K562 (cell line): ENCODE measurements around the gene ISYNA1. TPM values are rescaled to one million over a fixed set of nuclear protein-coding genes. Genes with fewer than 3 reads are reported as not detected.

Experiments used
- BCLAF1 ChIP-seq, 2 experiments: fragments of 450-650 bp in 1 of 2; IDR thresholded peaks; 2 replicates each; pipeline ENCODE4 v1.6.1; 2011 to 2017; ENCODE audit warnings: low read depth in 2 of 2, antibody characterized with exemption in 1 of 2, borderline replicate concordance in 1 of 2, low read length in 1 of 2, mild to moderate bottlenecking in 1 of 2, mixed read lengths in 1 of 2; ENCODE audit not compliant: control insufficient read depth in 1 of 2
- CREM ChIP-seq: IDR thresholded peaks from 2 replicates; pipeline ENCODE4 v1.6.1; 2014; ENCODE audit warnings: antibody characterized with exemption, low read depth
- LEF1 ChIP-seq: fragments of 450-650 bp; IDR thresholded peaks from 2 replicates; pipeline ENCODE4 v1.6.1; 2016; ENCODE audit warnings: mild to moderate bottlenecking
- MXD1 ChIP-seq: fragments of 250-450 bp; sonication (Bioruptor Pico); IDR thresholded peaks from 2 replicates; pipeline ENCODE4 v1.8.0; 2021; ENCODE audit warnings: borderline replicate concordance, mild to moderate bottlenecking, moderate library complexity; ENCODE audit not compliant: poor library complexity, severe bottlenecking
- RFX5 ChIP-seq: IDR thresholded peaks from 2 replicates; pipeline ENCODE4 v1.6.1; 2011; ENCODE audit warnings: low read depth, mild to moderate bottlenecking, improper control_type of control experiment, low read length
- THRAP3 ChIP-seq: fragments of 450-650 bp; IDR thresholded peaks from 2 replicates; pipeline ENCODE4 v1.6.1; 2016; ENCODE audit warnings: mild to moderate bottlenecking, inconsistent platforms, borderline replicate concordance
- TRIM28 ChIP-seq: fragments of 450-650 bp; IDR thresholded peaks from 2 replicates; pipeline ENCODE4 v1.6.1; 2017
- XRCC4 ChIP-seq: IDR thresholded peaks from one replicate; pipeline ENCODE4 v1.6.1; 2011; ENCODE audit not compliant: insufficient read depth, insufficient read length; ENCODE audit errors: extremely low read depth
- ZNF23 ChIP-seq: fragments of 250-450 bp; sonication (Bioruptor Pico); IDR thresholded peaks from 2 replicates; pipeline ENCODE4 v1.4.0; 2020; ENCODE audit warnings: mild to moderate bottlenecking
- ZNF24 ChIP-seq: fragments of 450-650 bp; IDR thresholded peaks from 2 replicates; pipeline ENCODE4 v1.6.1; 2016
- ZNF561 ChIP-seq: fragments of 450-650 bp; formaldehyde crosslinking; conservative IDR thresholded peaks from 2 replicates; pipeline ENCODE4 v1.4.0; 2020; ENCODE audit warnings: mild to moderate bottlenecking, moderate library complexity
- ZNF75A ChIP-seq: fragments of 450-650 bp; formaldehyde crosslinking; IDR thresholded peaks from 2 replicates; pipeline ENCODE4 v1.4.0; 2020; ENCODE audit warnings: mild to moderate bottlenecking
- polyA plus RNA-seq, 8 experiments: library from polyadenylated mRNA; depleted of rRNA in 4 of 8; stranded (reverse) in 5 of 8; unstranded in 3 of 8; fragments of >200 nt; fragmentation: Nextera tagmentation in 2 of 8; fragmentation: Illumina TruSeq in 1 of 8; extraction: Ambion mirVana in 2 of 8; extraction: Trizol in 1 of 8; gene quantifications; 2 replicates each; pipeline versions ENCODE4 v1.2.1 to v1.2.3, GENCODE V29; 2011 to 2014; ENCODE audit warnings: inconsistent platforms in 1 of 8, missing spikeins in 1 of 8
- total RNA-seq, 7 experiments: library from RNA; depleted of rRNA in 6 of 7; stranded (reverse); fragments of >200 nt in 6 of 7; fragmentation: Illumina TruSeq in 2 of 7; extraction: Trizol in 2 of 7; gene quantifications; 2 replicates each; pipeline versions ENCODE4 v1.2.1 to v1.2.3, GENCODE V29; 2011 to 2021; ENCODE audit warnings: low replicate concordance in 1 of 7
- TF ChIP-seq, protein P1 (sequence below): fragments of 150-350 bp; conservative IDR thresholded peaks from 2 replicates; pipeline ENCODE4 v1.6.1; 2014; ENCODE audit warnings: low read length
- TF ChIP-seq, protein P2 (sequence below): sonication (generic); formaldehyde crosslinking; IDR thresholded peaks from 2 replicates; pipeline ENCODE4 v1.5.0; 2020; ENCODE audit warnings: missing genetic modification reagents
- TF ChIP-seq, protein P3 (sequence below): fragments of 250-450 bp; sonication (Bioruptor Pico); IDR thresholded peaks from 2 replicates; pipeline ENCODE4 v1.5.0; 2021
- TF ChIP-seq, protein P4 (sequence below): IDR thresholded peaks from 2 replicates; pipeline ENCODE4 v1.6.1; 2011; ENCODE audit warnings: borderline replicate concordance, low read depth, mild to moderate bottlenecking, moderate library complexity, low read length; ENCODE audit not compliant: insufficient read depth, poor library complexity, severe bottlenecking

The ISYNA1 gene
- total and polyA plus RNA-seq, 9 of the 15 experiments (the other 6 are each of a cell fraction or from before 2014, with no cell fraction given): 21.8 to 460 (median 93.2) TPM

DNA sequence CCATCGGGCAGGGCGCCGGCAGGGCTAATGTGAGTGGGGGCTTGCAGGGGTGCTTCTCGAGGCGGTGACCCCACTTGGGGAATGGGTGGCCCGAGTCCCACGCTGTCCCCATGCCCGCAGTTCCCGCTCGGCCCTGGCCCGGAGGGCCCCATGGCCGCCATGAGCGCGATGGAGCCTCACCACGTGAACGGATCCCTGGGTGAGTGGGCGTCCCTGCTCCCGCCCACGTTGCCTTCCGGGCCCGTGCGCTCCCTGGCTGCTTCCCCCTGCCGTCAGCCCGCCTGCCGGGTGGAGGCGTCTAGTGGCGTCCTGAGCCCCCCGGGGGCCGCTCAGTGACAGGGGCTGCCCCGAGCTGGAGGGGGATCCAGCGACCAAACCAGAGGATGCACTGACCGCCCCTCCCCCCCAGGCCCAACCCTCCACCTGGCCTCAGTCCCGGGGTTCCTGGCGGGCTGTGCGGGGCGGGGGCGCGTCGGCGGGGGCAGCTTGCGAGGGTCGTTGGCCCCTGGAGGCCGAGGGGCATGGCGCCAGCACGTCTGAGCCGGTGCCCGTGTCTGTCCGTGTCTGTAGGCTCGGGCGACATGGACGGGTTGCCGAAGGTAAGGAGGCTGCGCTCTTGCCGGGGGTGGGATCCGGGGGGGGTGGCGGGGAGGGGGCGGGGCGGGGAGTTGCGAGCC, 4.8 kb downstream of the ISYNA1 start (continued):
- peak; percentile 59 for TF ChIP-seq CREM
- no peak for TF ChIP-seq ZNF24
- peak; percentile 25 for TF ChIP-seq MXD1
- no peak for TF ChIP-seq BCLAF1 (IDR thresholded peaks at IDR 0.05; ENCODE audit: borderline replicate concordance in 1 of 2, control insufficient read depth in 1 of 2, low read depth in 2 of 2, low read length in 1 of 2)
- TF ChIP-seq THRAP3: no peak
- no peak for TF ChIP-seq ZNF75A (CRISPR knock-in tag)
- TF ChIP-seq, protein P1, sequence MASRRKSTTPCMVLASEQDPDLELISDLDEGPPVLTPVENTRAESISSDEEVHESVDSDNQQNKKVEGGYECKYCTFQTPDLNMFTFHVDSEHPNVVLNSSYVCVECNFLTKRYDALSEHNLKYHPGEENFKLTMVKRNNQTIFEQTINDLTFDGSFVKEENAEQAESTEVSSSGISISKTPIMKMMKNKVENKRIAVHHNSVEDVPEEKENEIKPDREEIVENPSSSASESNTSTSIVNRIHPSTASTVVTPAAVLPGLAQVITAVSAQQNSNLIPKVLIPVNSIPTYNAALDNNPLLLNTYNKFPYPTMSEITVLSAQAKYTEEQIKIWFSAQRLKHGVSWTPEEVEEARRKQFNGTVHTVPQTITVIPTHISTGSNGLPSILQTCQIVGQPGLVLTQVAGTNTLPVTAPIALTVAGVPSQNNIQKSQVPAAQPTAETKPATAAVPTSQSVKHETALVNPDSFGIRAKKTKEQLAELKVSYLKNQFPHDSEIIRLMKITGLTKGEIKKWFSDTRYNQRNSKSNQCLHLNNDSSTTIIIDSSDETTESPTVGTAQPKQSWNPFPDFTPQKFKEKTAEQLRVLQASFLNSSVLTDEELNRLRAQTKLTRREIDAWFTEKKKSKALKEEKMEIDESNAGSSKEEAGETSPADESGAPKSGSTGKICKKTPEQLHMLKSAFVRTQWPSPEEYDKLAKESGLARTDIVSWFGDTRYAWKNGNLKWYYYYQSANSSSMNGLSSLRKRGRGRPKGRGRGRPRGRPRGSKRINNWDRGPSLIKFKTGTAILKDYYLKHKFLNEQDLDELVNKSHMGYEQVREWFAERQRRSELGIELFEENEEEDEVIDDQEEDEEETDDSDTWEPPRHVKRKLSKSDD: no peak
- TF ChIP-seq LEF1: no peak
- no peak for TF ChIP-seq RFX5
- no peak for TF ChIP-seq ZNF23 (CRISPR knock-in tag)
- no peak for TF ChIP-seq ZNF561 (CRISPR knock-in tag)
- TF ChIP-seq, protein P2, sequence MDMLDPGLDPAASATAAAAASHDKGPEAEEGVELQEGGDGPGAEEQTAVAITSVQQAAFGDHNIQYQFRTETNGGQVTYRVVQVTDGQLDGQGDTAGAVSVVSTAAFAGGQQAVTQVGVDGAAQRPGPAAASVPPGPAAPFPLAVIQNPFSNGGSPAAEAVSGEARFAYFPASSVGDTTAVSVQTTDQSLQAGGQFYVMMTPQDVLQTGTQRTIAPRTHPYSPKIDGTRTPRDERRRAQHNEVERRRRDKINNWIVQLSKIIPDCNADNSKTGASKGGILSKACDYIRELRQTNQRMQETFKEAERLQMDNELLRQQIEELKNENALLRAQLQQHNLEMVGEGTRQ: peak; percentile 63
- TF ChIP-seq XRCC4: no peak
- TF ChIP-seq TRIM28: no peak
- TF ChIP-seq, protein P3, sequence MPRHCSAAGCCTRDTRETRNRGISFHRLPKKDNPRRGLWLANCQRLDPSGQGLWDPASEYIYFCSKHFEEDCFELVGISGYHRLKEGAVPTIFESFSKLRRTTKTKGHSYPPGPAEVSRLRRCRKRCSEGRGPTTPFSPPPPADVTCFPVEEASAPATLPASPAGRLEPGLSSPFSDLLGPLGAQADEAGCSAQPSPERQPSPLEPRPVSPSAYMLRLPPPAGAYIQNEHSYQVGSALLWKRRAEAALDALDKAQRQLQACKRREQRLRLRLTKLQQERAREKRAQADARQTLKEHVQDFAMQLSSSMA: no peak
- TF ChIP-seq, protein P4, sequence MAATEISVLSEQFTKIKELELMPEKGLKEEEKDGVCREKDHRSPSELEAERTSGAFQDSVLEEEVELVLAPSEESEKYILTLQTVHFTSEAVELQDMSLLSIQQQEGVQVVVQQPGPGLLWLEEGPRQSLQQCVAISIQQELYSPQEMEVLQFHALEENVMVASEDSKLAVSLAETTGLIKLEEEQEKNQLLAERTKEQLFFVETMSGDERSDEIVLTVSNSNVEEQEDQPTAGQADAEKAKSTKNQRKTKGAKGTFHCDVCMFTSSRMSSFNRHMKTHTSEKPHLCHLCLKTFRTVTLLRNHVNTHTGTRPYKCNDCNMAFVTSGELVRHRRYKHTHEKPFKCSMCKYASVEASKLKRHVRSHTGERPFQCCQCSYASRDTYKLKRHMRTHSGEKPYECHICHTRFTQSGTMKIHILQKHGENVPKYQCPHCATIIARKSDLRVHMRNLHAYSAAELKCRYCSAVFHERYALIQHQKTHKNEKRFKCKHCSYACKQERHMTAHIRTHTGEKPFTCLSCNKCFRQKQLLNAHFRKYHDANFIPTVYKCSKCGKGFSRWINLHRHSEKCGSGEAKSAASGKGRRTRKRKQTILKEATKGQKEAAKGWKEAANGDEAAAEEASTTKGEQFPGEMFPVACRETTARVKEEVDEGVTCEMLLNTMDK: peak; percentile 28
